IPS DF 6.9 (cell line): ENCODE results near the gene CAD.

ENCODE experiments used
- DNase-seq: peaks from one replicate; pipeline ENCODE4 v3.0.0-alpha.2; 2013; ENCODE audit warnings: low read depth, low spot score
- H3K27ac ChIP-seq: one replicate; pipeline ENCODE4 v1.5.1; 2013; ENCODE audit warnings: low read length, control low read depth
- H3K27me3 ChIP-seq: 2 replicates; pipeline ENCODE4 v1.6.1; 2013; ENCODE audit warnings: mild to moderate bottlenecking, low read length; ENCODE audit not compliant: control insufficient read depth, insufficient read depth
- H3K36me3 ChIP-seq: 2 replicates; pipeline ENCODE4 v1.6.1; 2013; ENCODE audit warnings: low read length; ENCODE audit not compliant: control insufficient read depth, insufficient read depth
- H3K4me1 ChIP-seq: 2 replicates; pipeline ENCODE4 v1.6.1; 2013; ENCODE audit warnings: low read length; ENCODE audit not compliant: control insufficient read depth, insufficient read depth
- H3K4me3 ChIP-seq: 2 replicates; pipeline ENCODE4 v1.5.1; 2013; ENCODE audit warnings: mild to moderate bottlenecking, low read length
- H3K9me3 ChIP-seq: 2 replicates; pipeline ENCODE4 v1.6.1; 2013; ENCODE audit warnings: low read length, inconsistent platforms; ENCODE audit not compliant: control insufficient read depth, insufficient read depth
- WGBS: extraction: QIAGEN DNeasy Blood & Tissue Kit; methylation state at CpG from one replicate; pipeline ENCODE4 v1.1.7; 2013; ENCODE audit warnings: mixed read lengths, missing lambda C conversion rate; ENCODE audit not compliant: insufficient read length, insufficient coverage; 5-methylcytosine and 5-hydroxymethylcytosine counted together

Gene CAD

GRCh38 chr2:27199241-27199640 lies 17.9 kb upstream of the CAD start:
- no peaks in the 10 kb centered on the region for H3K27me3 ChIP-seq
- no peak overlapping the region for H3K27ac ChIP-seq
- no peaks in the 10 kb centered on the region for H3K9me3 ChIP-seq
- H3K4me3 ChIP-seq: no peak overlapping the region
- peaks cover 34% of the 10 kb centered on the region for H3K36me3 ChIP-seq
- H3K4me1 ChIP-seq: no peaks in the 10 kb centered on the region
- no CpG with 5 or more reads among the region's 2 CpGs for WGBS
- DNase-seq: no peak

- Histone ChIP-seq H3K4me3 (no peak overlapping the region), H3K4me1 (no peaks in the 10 kb centered on the region), H3K9me3 (no peaks in the 10 kb centered on the region), H3K27ac (no peak overlapping the region), H3K36me3 (peaks cover 57% of the 10 kb centered on the region), H3K27me3 (no peaks in the 10 kb centered on the region)
- WGBS: no CpG with 5 or more reads among the region's 7 CpGs
- no peak for DNase-seq
Observed at GRCh38 chr2:27201675-27202074, 15.5 kb upstream of the CAD start.

GRCh38 chr2:27202854-27203253 lies 14.3 kb upstream of the CAD start:
- no peak overlapping the region for H3K27ac ChIP-seq
- H3K9me3 ChIP-seq: no peaks in the 10 kb centered on the region
- WGBS: no CpG with 5 or more reads among the region's 2 CpGs
- H3K4me1 ChIP-seq: no peaks in the 10 kb centered on the region
- H3K27me3 ChIP-seq: no peaks in the 10 kb centered on the region
- no peak overlapping the region for H3K4me3 ChIP-seq
- DNase-seq: no peak
- H3K36me3 ChIP-seq: peaks cover 68% of the 10 kb centered on the region

- no peaks in the 10 kb centered on the region for H3K4me1 ChIP-seq
- no peaks in the 10 kb centered on the region for H3K9me3 ChIP-seq
- no peaks in the 10 kb centered on the region for H3K27me3 ChIP-seq
- no CpG with 5 or more reads among the region's 9 CpGs for WGBS
- H3K4me3 ChIP-seq: no peak overlapping the region
- DNase-seq: no peak
- peaks cover 74% of the 10 kb centered on the region for H3K36me3 ChIP-seq
- no peak overlapping the region for H3K27ac ChIP-seq
Observed at GRCh38 chr2:27203741-27204140, 13.4 kb upstream of the CAD start.

- WGBS: no CpG with 5 or more reads among the region's 8 CpGs
- no peaks in the 10 kb centered on the region for H3K4me1 ChIP-seq
- no peak overlapping the region for H3K27ac ChIP-seq
- H3K9me3 ChIP-seq: no peaks in the 10 kb centered on the region
- no peak for DNase-seq
- H3K27me3 ChIP-seq: no peaks in the 10 kb centered on the region
- H3K4me3 ChIP-seq: no peak overlapping the region
- peaks cover 73% of the 10 kb centered on the region for H3K36me3 ChIP-seq
Observed at GRCh38 chr2:27204566-27204965, 12.6 kb upstream of the CAD start.

- H3K9me3 ChIP-seq: no peaks in the 10 kb centered on the region
- no peak for DNase-seq
- H3K4me3 ChIP-seq: no peak overlapping the region
- no peaks in the 10 kb centered on the region for H3K27me3 ChIP-seq
- WGBS: no CpG with 5 or more reads among the region's 8 CpGs
- no peaks in the 10 kb centered on the region for H3K4me1 ChIP-seq
- H3K36me3 ChIP-seq: peaks cover 71% of the 10 kb centered on the region
- H3K27ac ChIP-seq: no peak overlapping the region
Observed at GRCh38 chr2:27205206-27205605, 12.0 kb upstream of the CAD start.

GRCh38 chr2:27206346-27206745 lies 10.8 kb upstream of the CAD start:
- no CpG with 5 or more reads among the region's 6 CpGs for WGBS
- H3K9me3 ChIP-seq: no peaks in the 10 kb centered on the region
- H3K27ac ChIP-seq: no peak overlapping the region
- no peak for DNase-seq
- H3K4me1 ChIP-seq: no peaks in the 10 kb centered on the region
- H3K36me3 ChIP-seq: peaks cover 65% of the 10 kb centered on the region
- no peak overlapping the region for H3K4me3 ChIP-seq
- no peaks in the 10 kb centered on the region for H3K27me3 ChIP-seq

- Histone ChIP-seq H3K27me3 (no peaks in the 10 kb centered on the region), H3K27ac (no peak overlapping the region), H3K9me3 (no peaks in the 10 kb centered on the region), H3K36me3 (peaks cover 49% of the 10 kb centered on the region), H3K4me1 (no peaks in the 10 kb centered on the region), H3K4me3 (no peak overlapping the region)
- DNase-seq: no peak
- WGBS: no CpG with 5 or more reads among the region's 4 CpGs
Observed at GRCh38 chr2:27208486-27209050, 8.6 kb upstream of the CAD start.

GRCh38 chr2:27209621-27210401 lies 7.4 kb upstream of the CAD start:
- Histone ChIP-seq H3K9me3 (no peaks in the 10 kb centered on the region), H3K4me3 (no peak overlapping the region), H3K36me3 (peaks cover 37% of the 10 kb centered on the region), H3K27ac (no peak overlapping the region), H3K4me1 (no peaks in the 10 kb centered on the region), H3K27me3 (no peaks in the 10 kb centered on the region)
- WGBS: no CpG with 5 or more reads among the region's 6 CpGs
- DNase-seq: no peak

GRCh38 chr2:27211241-27211942 lies 5.8 kb upstream of the CAD start:
- Histone ChIP-seq H3K9me3 (no peaks in the 10 kb centered on the region), H3K4me1 (no peaks in the 10 kb centered on the region), H3K36me3 (peaks cover 22% of the 10 kb centered on the region), H3K4me3 (peak overlapping the region; percentile 76), H3K27me3 (no peaks in the 10 kb centered on the region), H3K27ac (no peak overlapping the region)
- DNase-seq: no peak
- no CpG with 5 or more reads among the region's 48 CpGs for WGBS
